NCI-H226 (cell line): ENCODE data around the gene HOXB5.

ENCODE experiments used
- DNase-seq: peaks from one replicate; pipeline ENCODE4 v3.0.0-alpha.2; 2015

HOXB5 gene

DNA sequence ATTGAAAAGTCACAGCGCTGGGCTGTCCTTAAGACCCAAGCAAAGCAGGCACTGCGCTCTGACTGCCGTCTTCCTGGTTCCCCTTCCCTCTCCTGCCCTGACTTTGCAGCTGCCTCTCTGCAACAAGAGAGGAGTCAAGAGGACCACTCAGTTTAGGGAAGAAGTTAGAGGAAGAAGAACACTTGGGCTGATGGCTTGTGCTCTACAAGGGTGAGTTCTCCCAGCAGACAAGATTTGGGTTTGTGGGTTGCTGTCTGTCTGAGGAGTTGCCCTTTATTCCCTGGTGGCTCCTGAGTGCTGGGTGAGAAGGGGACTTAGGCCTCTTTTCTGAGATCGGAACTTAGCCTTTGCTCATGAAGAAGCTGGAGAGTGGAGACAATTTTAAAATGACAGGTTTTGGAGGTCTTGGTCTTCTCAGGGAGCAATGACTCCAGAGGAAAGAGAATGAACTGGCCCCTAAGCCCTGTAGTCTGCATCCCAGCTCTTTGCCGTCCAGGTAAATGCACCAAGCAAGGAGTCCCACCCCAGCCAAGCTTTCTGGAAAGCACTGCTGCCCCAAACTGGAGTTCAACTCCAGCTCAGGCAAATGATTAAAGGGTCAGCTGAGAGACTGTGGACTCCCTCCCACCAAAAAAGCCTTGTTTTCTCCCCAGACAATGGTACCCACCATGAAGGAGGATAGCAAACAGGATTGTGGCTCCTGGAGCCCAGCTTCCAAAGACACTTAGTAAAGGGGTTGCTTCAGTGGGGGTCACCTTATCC lies 35.3 kb upstream of the HOXB5 start:
- DNase-seq: no peak

DNA sequence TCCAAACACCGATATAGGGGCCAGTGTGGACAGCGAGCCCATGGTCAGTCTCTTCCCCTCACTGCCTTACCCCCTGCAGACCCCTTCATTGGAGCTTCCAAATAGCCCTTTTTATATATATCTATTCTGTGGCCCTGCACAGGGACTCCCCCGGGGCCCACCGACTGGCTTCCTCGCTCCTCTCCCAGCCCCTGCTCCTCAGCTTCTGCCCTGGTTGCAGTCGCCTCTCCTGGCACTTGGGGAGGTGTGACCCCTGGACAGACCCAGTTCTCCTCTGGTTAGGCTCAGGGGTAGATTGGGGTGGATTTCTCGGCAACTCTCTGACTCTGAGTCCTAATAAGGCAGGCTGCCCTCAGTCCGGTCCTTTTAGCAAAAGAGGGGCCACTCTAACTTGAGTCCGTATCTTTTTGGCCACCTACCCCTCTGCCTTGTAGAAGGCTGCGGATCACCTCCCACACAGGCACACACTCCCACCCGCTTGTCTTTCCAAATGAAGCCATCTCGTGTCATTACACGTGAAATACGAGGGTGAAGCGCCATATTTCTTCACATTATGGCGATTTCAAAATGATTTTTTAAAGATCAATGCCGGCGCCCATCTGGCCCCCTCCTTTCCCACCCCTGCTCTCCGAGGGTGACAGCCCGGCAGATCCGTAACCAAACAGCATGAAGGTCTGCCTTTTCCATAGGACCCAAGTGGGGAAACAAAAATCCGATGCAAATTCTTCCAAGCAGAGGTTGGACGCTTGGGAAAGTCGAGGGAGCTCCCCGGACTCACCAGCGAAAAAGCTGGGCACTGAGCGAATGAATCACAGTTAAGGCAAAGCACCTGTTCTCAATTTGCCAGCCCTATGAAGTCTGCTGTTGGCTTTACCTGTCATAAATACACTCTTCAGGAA lies 34.3 kb upstream of the HOXB5 start:
- DNase-seq: no peak

DNA sequence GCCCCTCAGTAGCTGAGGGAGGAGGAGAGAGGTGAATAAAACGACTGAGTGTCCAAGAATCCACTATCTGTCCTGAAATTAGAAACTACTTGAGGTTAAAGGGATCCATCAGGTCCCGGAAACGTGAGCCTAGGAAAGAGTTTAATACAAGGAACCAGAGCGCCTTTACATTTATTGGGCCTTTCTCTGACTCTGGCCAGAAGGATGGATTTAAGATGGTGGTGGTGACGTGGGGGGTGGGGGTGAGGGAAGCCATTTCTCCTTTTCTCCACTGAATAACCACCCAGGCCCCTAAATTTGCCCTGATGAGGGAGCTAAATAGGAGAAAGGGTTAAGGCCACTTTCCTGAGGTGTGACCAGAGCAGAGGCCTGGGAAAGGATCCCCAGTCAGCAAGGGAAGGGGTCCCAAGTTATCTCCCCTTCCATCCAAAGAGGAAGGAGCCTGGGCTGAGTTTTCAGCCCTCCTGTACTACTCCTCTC lies 33.6 kb upstream of the HOXB5 start:
- no peak for DNase-seq

DNA sequence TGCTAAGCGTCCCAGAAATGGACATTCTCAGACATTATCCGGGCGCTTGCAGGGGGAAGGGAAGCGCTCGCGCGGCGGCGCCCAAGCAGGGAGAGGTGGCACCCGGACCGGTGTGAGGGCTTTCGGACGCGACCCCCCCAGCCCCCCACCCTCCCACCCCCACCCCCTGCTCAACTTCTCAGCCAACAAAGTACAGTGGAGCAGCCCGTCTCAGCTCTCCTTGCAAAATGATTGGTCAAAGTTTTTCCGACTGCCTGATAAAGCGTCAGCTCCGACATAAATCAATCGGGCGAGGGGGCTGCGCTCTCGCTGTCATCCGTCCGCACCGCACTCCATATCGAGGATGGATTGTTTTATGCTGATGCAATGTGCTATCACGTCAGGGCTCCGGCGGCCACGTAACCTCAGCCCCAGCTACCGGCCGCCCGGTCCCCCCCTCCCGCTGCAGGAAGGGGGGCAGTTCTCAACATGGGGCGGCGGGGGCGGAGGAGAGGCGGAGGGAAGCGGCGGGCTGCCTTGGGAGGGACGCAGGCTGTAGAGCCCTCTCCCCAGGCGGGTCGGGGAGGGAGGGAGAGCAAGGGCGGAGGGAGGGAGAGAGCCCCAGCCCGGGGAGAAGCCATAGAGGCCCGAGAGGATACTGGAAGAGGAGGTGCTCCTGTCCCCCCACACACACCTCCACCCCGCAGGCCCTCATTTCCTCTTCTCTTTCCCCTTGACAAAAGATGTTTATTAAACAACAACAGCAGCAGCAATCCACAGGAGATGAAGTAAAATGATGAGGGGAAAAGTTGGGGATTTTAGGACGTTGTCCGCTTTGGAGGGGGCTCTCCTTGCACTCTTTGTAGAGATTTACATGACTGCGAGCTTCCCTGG lies 32.9 kb upstream of the HOXB5 start, which contains the start of gene HOXB9:
Gene HOXB9, minus strand, starts transcription at position 114 of the 873 bp plus-strand sequence. Its CDS starts 89 bp downstream, at position 25.
- peak; percentile 92 for DNase-seq

DNA sequence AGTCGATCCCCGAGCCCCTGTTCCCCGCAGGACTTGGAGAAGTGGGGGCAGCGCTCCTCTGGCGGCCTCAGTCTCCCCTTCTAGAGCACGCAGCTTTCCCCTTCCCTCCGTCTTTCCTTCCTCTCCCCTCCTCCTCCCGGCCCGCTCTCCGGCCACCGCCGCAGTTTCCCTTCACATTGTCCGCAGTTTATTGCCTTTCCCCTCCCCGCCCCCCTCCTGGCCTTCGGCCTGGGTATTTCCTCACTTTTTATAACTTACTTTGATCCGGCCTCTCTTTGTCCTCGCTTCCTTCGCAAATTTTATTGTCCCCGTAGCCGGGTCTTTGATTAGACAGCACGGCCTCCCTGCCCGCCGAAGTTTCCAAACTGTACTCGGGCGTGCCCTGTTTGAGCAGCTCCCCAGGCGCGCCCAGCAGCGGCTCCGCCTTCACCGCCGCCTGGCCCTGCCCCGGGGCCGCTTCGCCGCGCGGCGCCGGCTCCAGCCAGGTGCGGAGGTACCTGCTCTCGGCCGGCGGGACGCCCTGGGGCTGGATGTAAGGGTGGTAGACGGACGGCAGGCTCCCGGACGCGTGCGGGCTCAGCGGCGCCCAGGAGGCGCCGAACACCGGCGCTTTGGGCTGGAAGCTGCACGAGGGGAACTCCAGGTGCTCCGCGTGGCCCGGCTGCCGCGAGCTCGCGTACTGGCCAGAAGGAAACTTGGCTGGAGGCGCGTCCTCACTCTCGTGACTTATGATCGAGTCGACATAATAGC lies 32.1 kb upstream of the HOXB5 start:
- peak; percentile 52 for DNase-seq

DNA sequence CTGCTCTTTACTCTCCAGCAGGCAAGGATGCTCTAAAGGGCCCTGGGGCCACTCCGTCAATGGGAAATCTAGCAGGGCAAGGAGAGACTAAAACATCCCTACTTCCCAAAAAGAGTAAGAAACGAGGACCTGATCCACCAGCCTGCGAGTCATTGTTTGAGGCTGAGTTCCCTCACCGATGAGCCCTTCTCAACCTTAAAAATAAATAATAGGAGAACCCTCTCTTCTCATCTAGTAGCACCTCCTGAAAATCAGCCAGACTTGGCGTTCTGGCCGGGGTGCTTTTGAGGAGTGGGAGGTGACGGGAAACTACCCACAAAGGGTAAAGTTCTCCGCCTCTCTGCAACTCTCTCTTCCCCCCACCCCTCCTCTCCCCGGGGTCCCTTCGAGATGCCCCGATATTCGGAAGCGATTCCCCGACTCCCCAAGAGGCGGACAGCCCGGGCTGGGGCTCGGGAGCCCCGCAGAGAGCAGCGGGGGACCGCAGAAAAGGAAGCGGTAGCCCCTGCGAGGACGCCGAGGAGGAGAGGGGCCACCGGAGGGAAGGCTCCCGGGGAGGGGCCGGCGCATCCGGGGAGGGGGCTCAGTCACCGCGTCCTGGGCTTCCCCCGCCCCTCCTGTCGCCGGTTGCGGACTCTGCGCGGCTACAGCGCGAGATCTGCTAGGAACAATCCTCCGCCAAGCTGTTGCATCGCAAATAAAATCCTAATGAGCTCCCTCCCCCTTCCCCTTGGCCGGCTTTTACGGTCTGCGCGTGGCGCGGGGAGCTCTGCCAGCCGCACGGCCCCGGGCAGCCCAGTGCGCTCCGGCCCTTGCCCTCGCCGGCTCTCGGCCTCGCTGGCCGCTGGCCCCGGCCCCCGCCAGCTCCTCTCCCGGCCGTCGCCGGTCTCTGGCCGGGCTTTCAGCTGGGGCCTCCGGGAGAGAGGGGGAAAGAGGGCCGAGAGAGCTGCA lies 31.2 kb upstream of the HOXB5 start:
- no peak for DNase-seq

DNA sequence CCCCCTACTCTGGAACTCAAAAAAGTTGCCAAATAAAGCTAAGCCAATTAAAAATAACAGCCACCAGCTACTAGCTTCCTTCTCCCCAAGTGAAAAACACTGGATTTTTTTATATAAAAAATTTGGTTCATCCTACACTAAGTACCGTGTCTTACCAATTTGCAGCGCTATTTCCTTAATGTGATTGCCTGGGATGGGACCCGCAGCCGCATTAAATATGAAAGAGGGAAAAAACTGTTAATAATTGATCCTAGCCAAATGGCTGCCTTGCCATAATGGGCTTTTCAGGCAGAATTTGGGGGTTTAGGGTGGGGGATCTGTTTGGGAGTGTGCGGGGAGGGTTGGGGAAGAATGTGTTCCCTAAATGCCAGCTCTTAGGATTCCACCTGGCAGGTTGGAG lies 30.5 kb upstream of the HOXB5 start:
- DNase-seq: no peak

DNA sequence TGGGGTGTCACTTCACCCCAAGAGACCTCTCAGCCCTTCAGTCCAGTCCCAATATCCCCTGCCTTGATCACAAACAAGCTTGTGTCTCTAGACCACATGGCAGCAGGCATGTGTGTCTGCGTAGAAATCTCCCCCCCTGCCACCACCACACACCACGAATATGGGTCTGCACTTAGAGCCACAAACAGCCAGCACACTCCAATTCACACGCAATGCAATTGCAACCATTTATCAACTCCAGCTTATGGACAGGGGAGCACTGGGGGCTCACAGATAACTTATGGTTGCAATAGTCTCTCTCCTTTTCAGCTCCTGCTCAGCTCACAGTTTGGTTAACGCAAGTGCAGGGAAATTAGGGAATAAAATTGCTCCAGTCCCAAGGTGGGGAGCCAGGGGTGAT lies 30.0 kb upstream of the HOXB5 start:
- DNase-seq: no peak

DNA sequence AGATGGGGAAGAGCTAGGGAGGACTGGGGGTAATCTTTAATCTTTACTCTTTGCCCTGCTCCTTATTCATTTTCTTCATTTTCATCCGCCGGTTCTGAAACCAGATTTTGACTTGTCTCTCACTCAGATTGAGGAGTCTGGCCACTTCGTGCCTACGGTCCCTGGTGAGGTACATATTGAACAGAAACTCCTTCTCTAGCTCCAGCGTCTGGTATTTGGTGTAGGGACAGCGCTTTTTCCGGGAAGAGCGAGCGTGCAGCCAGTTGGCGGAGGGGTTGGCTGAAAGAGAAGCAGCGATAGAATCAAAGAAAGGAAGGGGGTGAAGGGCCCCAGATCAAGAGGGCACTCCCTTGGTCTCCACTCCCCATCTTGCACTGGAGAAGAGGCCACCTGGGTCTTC lies 29.3 kb upstream of the HOXB5 start:
- DNase-seq: no peak

DNA sequence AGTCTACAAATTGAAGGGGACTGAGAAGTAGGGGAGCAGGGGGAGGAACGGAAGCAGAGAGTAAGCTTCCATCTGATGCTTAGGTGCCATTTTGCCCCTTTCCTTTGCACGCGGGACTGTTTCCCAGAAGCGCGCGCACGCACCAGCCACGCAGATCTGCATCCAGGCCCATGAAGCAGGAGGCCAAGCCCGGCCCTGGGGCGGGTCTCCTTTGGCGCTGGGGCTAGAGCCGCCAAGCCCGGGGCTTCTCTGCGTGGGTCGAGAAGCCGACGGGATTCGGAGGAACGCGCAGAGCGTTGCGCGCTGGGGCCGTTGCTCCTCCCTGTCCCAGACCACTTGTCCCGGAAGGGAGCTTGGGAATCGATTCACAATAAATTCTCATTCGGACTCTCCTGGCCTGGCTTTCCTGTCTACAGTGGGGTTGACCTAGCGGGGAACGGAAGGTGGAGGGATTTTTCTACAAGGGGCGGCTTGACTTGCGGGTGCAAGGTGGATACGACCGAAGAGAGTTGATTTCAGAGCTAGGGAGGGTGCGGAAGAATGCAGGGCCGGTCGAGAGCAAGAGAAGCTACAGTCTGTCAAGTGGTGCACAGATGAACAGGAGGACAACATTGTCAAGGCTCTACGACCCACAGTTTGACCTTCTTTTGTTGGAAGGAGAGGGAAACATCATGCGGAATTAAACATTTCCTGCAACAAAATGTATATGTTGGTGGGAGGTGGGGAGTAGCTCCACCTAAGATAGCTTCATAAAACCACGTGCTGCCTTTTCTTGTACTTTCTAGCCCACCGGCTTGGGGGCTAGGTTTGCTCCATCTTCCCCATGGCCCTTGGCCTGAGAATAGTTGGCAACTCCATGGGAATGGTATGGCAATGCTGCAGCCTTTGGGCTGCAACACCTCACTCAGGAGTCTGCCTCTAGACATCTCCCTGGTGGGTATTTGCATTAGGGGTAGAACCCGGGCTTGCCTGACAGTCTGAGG lies 28.1 kb upstream of the HOXB5 start:
- no peak for DNase-seq

DNA sequence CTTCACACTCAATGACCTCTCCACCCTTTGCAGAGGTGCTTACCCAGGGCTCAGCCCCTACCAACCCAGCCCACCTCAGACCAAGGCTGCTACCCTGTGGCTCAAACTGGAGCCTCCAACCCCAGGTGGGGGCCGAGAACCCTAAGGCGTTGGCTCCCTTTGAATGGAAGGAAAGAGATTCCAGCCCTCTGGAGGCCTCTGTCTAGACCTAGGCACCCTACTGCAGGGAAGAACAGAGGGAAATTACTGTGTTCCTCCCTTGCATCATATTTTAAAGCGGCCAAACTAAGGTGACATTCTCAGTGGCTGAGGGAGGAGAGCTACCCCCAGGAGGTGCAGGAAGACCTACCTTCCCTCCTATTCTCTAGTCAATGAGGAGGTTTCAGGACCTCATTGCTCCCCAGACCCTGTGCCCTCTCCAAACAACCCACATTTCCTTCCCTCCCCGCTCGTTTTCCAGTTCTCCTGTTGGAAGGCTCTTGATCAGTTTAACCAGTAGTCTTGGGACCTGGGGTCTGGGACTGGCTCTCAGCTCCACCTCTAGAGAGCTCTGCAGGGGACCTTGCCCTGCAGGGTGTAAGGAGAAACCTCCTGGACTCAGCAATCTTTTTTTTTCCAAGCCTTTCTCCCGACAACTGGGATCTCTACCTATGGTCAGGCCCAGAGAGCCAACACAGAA lies 27.0 kb upstream of the HOXB5 start:
- no peak for DNase-seq

DNA sequence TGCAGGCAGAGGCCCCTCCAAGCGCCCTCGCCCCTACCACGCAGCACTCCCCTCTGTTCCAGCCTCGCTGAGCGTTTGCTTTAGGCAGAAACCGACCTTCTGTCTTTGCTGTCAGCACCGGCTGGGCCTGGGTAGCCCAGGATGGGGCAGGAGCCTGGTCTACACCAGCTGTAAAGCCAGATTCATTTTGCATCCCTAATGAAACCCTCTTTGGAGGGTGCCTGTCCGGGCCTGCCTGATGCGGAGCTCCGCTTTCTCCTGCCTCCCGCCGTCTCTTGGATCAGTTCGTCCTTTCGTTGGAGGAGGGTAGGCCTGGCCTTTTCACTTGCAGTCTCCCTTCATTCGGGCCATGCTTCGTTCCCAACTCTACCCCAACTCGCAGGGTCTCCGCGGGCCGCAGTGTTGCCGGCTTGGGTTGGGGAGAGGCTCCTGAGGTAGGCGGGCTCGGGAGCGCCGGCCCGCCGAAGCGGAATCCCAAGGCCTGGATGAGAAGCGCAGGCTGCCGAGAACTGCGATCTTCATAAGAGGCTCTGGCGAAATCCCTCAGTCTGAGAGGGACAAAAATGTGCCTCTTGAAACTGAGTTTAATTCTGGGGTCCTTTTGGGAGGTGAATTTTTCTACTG lies 26.4 kb upstream of the HOXB5 start:
- no peak for DNase-seq

DNA sequence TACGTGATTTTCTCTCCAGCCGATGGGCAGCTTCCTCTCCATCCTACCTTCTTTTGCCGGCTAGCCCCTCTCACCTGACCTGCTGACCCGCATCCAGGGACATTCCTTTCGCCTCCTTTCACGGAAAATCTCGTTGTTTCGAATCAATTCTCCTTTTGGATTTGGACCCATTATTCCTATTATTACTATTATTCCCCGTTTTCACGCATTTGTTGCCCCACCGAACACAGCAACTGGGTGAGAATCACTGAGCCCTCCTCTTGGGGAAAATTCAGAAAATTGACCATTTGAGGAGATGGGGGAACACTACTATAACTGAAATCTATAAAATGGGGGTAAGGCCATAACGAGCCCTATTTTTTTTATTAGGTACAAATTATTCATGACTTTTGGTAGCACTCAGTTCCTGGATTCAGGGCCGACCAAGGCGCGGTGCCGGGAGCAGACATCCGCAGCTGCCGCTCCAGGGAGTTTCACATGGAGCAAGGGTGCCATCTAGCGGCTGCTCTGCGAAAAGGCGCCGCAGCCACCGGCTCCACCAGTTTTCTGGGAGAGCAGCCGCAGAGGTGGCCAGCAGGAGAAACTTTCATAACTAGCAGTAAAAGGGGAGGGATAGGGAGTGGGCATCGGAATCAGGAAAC lies 24.8 kb upstream of the HOXB5 start:
- DNase-seq: peak; percentile 56

DNA sequence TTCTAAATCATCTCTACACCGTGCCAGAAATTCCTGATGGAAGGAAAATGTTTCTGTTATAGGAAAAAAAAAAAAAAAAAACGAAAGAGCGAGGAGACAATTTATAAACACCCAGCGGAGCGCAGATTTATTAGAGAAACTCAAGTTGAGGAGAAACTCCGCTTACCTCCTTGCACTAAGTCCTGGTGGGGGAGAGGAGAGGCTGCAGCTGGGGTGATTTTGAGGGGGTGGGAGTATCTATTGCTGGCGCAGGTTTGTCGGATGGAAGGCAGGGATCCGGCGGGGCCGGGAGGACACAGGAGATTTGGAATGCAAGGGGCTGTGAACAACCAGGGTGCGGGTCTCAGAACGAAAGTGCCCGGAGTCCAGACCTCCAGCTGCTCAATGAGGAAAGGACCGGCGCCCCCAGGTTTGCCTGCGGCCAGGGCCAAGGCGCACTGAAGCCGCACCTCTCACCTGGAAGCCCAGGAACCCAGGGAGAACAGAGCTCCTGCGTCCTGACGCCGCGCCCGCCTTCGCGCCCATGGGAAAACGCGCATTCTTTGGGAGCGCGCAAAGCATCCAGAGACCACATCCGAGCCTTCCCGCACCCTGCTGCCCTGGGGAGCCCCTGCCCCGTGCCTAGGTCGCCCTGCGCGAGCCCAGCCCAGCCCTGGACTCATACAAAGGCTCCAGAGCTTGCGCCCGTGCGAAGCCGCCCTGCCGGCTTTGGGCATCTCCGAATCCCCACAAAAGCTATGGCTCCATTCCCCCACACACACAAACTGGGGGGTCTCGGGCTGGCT lies 24.1 kb upstream of the HOXB5 start:
- no peak for DNase-seq

DNA sequence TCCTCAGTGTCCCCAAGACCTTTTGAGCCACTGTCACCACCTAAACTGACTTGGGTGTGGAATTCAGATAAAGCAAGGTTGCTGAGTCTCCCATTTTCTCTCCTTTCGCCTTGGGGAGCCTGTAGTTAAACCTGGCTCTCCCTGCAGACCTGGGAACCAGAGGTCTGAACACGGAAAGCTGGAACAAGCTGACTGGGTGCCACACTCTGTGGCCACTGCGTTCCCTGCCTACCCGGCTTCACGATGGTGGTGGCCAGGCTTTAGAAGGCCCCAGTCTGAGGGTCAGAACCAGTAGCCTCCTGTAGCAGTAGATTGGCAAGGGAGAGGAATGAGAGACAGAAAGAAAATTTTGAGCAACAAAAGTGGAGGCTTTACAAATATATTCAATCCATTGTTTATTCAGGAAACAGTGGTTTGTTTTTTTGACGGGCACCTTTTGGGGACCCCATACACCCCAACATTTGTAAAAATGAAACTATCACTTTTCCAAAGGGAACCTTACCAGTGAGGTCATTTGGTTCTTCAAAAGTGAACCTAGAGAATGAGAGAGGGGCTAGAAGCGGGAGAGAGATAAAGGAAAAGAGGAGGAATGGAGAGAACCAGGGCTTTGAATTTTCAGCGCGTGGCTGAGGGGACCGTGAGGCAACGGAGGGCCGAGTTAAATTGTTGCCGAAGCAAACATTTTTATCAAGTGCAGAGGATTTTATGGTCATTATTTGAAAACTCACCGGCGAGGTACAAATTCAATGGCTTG lies 23.3 kb upstream of the HOXB5 start:
- no peak for DNase-seq

DNA sequence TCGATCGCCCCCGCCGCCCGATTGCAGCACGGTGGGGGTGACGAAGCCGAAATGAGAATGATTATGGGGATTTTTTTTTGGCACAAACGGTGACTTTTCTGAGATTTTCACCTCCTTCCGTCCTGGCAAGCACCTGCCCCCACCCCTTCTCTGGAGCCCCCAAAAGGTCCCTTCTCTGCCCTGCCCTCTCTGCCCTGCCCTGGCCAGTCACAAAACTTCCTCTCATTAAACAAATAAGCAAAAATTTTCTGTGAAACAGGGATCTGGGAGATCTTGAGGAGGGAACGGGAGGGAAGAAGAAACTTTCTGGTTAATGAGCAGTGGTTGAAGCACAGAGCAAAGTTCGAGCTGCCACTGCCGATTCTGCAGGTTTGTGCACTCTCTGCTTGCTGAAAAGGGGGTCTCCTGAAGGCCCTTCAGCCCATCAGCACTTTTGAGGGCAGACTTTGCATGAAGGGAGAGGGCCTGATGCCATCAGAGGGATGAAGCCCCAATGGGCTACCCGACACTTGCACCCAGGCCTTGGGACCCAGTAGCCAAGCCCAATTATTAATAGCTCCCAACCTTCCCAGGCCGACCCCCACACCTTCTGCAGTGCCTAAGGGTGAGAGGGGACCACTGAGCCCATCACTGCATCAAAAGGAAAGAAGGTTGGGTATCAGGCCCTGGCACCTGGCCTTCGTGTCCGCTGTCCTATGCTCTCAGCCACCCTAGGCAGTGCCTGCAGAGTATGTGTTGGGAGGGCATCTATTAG lies 22.6 kb upstream of the HOXB5 start:
- DNase-seq: no peak
